ENCODE measurements around the gene LRRC15.

Gene LRRC15

DNA sequence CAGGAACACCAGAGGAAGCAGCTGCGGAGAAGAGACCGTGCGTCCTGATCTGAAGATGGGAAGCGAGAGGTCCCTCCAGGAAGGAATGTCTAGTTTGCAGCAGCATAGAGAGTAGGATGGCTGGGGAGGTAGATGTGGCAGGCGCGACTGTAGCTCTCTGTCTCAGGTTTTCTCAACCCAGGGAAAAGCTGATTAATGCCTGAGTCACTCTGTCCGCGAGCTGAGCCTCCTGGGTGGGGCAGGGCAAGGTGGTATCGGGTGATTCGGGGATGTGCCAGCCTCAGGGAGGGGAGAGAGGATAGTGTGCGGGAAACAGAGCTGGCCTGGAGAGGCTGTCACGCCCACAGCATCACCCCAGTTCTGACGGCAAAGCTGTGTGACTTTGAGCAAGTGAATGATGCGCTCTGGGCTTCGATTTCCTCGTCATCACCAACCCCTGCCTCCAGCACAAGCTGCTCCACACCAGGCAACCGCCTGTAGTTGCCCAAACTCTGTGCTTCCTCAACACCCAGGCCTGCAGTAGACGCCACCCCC lies 46.8 kb downstream of the LRRC15 start:
- peaks cover 22% of the 10 kb centered on the region for H3F3A ChIP-seq (ENCODE audit: insufficient read depth, low read length)

DNA sequence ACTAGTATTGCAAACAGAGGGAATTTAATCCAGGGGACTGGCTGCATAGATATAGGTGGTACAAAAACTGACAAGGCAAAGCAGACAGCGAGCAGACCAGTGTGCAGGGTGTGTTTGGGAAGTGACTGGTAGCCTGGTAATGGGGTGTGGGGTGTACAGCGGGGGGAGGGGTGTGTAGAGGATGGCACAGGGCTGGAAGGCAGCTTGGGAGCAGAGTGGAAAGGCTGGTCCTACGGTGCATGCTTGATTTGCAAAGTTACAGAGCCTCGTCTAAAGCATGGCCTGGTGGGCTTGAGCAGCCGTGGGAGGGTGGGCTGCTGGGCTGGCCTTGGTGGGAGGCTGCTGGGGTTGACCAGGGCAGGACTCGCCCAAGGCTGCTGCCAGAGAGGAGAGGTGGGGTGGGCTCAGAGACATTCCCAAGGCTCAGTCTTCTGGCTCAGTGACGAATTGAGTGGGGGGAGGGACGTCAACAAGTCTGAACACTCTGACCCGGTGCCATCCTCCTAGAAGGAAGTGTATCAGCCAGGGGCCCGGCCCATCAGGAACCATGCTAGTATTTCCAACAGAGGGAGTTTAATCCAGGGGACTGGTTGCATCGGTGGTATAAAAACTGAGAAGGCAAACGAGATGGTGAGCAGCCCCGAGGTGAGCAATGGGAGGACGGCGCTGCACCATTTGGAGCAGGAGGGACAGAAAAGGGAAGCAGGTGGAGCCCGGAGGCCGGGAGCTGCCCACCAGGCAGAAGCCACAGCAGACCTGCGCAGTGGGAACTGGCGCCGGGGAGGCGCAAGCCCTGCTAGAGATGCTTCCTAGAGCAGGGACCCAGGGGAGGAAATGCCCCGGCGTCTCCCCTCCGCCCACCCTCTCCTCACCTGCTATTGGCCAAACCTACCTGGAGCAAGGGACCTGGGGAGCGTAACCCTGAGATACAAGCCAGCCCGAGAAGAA lies 47.6 kb downstream of the LRRC15 start:
- no peak overlapping the region for H2AFZ ChIP-seq (ENCODE audit: low read length)
- peaks cover 15% of the 10 kb centered on the region for H3F3A ChIP-seq (ENCODE audit: insufficient read depth, low read length)

More for the DNA sequence above, 46.8 kb downstream of the LRRC15 start:
- no peak overlapping the region for H2AFZ ChIP-seq (ENCODE audit: low read length)
- no peak for TF ChIP-seq EZH2 (IDR thresholded peaks at IDR 0.05; ENCODE audit: borderline replicate concordance, low read length)
- TF ChIP-seq, protein P1, sequence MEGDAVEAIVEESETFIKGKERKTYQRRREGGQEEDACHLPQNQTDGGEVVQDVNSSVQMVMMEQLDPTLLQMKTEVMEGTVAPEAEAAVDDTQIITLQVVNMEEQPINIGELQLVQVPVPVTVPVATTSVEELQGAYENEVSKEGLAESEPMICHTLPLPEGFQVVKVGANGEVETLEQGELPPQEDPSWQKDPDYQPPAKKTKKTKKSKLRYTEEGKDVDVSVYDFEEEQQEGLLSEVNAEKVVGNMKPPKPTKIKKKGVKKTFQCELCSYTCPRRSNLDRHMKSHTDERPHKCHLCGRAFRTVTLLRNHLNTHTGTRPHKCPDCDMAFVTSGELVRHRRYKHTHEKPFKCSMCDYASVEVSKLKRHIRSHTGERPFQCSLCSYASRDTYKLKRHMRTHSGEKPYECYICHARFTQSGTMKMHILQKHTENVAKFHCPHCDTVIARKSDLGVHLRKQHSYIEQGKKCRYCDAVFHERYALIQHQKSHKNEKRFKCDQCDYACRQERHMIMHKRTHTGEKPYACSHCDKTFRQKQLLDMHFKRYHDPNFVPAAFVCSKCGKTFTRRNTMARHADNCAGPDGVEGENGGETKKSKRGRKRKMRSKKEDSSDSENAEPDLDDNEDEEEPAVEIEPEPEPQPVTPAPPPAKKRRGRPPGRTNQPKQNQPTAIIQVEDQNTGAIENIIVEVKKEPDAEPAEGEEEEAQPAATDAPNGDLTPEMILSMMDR (IDR thresholded peaks at IDR 0.05; ENCODE audit: low read length), result no peak
- H3K36me3 ChIP-seq (ENCODE audit: insufficient read depth, low read length), result no peaks in the 10 kb centered on the region
- no peak overlapping the region for H3K9ac ChIP-seq (ENCODE audit: low read length)
- H3K4me1 ChIP-seq (ENCODE audit: insufficient read depth, low read length, severe bottlenecking), result no peaks in the 10 kb centered on the region
- peaks cover 16% of the 10 kb centered on the region for H3K9me3 ChIP-seq (ENCODE audit: low read length)
- no peak overlapping the region for H3K27ac ChIP-seq (ENCODE audit: low read depth, low read length, poor library complexity, severe bottlenecking)
- no peak overlapping the region for H3K4me2 ChIP-seq (ENCODE audit: low read length)
- no peaks in the 10 kb centered on the region for H3K79me2 ChIP-seq (ENCODE audit: insufficient read depth, low read length)
- peaks cover 4% of the 10 kb centered on the region; the same call in 1 of the 2 replicates for H3K27me3 ChIP-seq (ENCODE audit: insufficient read depth, low read length)
- H4K20me1 ChIP-seq (ENCODE audit: insufficient read depth, low read length), result no peaks in the 10 kb centered on the region
- no peaks in the 10 kb centered on the region for H3K9me2 ChIP-seq (ENCODE audit: low read depth, low read length)
- H3K4me3 ChIP-seq (ENCODE audit: low read depth, low read length, poor library complexity, severe bottlenecking), result no peak overlapping the region

DNA sequence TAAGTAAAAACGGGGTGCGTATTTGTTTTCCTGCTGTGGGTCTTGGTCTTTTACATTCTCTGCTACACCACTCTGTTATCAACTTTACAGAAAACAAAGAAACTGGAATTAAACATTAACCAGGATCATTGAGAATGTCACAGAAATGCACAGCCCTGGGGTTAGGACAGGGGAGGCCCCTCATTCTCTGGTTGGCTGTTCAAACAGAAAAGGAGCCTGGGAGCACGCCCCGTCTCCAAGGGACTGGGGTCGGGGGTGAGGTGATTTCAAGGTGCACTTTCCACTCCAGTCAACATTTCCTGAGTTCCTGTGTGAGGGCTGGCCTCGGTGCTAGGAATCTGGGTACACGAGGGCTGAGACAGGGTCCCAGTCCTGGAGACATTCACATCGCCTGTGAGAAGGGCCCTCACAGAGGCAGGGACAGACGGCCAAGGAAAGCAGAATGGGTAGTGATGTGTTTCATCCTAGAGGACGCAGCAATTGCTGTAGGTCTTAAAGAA lies 48.7 kb downstream of the LRRC15 start:
- no peak for TF ChIP-seq EZH2 (IDR thresholded peaks at IDR 0.05; ENCODE audit: borderline replicate concordance, low read length)
- TF ChIP-seq, protein P1 (IDR thresholded peaks at IDR 0.05; ENCODE audit: low read length), result no peak
- Histone ChIP-seq H3K27ac (ENCODE audit: low read depth, low read length, poor library complexity, severe bottlenecking) (no peak overlapping the region), H3K27me3 (ENCODE audit: insufficient read depth, low read length) (peaks cover 4% of the 10 kb centered on the region; the same call in 1 of the 2 replicates), H3K36me3 (ENCODE audit: insufficient read depth, low read length) (no peaks in the 10 kb centered on the region), H3K79me2 (ENCODE audit: insufficient read depth, low read length) (no peaks in the 10 kb centered on the region), H3K4me3 (ENCODE audit: low read depth, low read length, poor library complexity, severe bottlenecking) (no peak overlapping the region), H4K20me1 (ENCODE audit: insufficient read depth, low read length) (no peaks in the 10 kb centered on the region), H3K4me1 (ENCODE audit: insufficient read depth, low read length, severe bottlenecking) (no peaks in the 10 kb centered on the region), H3K9ac (ENCODE audit: low read length) (no peak overlapping the region), H3K4me2 (ENCODE audit: low read length) (no peak overlapping the region), H3K9me2 (ENCODE audit: low read depth, low read length) (no peaks in the 10 kb centered on the region), H3F3A (ENCODE audit: insufficient read depth, low read length) (0 out of 2 replicates have a peak, but pooled peaks cover 7% of the 10 kb centered on the region), H2AFZ (ENCODE audit: low read length) (no peak overlapping the region), H3K9me3 (ENCODE audit: low read length) (peaks cover 11% of the 10 kb centered on the region)

More for the DNA sequence above, 47.6 kb downstream of the LRRC15 start:
- no peak overlapping the region for H3K4me3 ChIP-seq (ENCODE audit: low read depth, low read length, poor library complexity, severe bottlenecking)
- H3K9me2 ChIP-seq (ENCODE audit: low read depth, low read length), result no peaks in the 10 kb centered on the region
- H3K27me3 ChIP-seq (ENCODE audit: insufficient read depth, low read length), result peaks cover 4% of the 10 kb centered on the region; the same call in 1 of the 2 replicates
- H3K79me2 ChIP-seq (ENCODE audit: insufficient read depth, low read length), result no peaks in the 10 kb centered on the region
- H3K4me2 ChIP-seq (ENCODE audit: low read length), result no peak overlapping the region
- no peaks in the 10 kb centered on the region for H3K36me3 ChIP-seq (ENCODE audit: insufficient read depth, low read length)
- H3K9me3 ChIP-seq (ENCODE audit: low read length), result peaks cover 15% of the 10 kb centered on the region
- no peak overlapping the region for H3K27ac ChIP-seq (ENCODE audit: low read depth, low read length, poor library complexity, severe bottlenecking)
- H4K20me1 ChIP-seq (ENCODE audit: insufficient read depth, low read length), result no peaks in the 10 kb centered on the region
- no peaks in the 10 kb centered on the region for H3K4me1 ChIP-seq (ENCODE audit: insufficient read depth, low read length, severe bottlenecking)
- no peak overlapping the region for H3K9ac ChIP-seq (ENCODE audit: low read length)
- TF ChIP-seq, protein P1 (IDR thresholded peaks at IDR 0.05; ENCODE audit: low read length), result no peak
- no peak for TF ChIP-seq EZH2 (IDR thresholded peaks at IDR 0.05; ENCODE audit: borderline replicate concordance, low read length)

Measured in OCI-LY1 (cell line).